ENCODE measurements around the gene TFEB. TPM values are rescaled to one million over a fixed set of nuclear protein-coding genes. Genes with fewer than 3 reads are reported as not detected.

TFEB gene
- total and polyA plus RNA-seq, 10 of the 15 experiments (the other 5 are each of a cell fraction or from before 2014, with no cell fraction given) = 0.84 to 108 (median 60.8) TPM

DNA sequence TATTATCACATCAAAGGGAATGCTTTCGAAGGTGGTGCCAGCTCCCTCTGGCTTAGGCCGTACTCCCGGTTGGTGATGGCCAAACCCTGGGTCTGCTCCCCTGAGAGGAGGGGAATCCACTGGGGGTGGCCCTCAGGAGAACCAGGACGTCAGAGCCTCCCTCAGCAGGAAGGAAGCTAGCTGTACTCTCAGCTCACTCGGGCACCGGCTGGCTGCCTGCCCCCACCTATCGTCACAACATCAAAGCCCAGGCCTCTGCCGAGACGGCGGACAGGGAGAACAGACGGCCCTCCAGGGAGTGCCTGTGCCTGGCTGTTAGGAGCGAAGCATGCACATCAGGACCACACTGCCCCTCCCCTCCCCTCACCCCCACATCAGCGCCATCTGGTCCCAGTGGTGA, 20.9 kb upstream of the TFEB start (continued):
- TF ChIP-seq, protein P1, sequence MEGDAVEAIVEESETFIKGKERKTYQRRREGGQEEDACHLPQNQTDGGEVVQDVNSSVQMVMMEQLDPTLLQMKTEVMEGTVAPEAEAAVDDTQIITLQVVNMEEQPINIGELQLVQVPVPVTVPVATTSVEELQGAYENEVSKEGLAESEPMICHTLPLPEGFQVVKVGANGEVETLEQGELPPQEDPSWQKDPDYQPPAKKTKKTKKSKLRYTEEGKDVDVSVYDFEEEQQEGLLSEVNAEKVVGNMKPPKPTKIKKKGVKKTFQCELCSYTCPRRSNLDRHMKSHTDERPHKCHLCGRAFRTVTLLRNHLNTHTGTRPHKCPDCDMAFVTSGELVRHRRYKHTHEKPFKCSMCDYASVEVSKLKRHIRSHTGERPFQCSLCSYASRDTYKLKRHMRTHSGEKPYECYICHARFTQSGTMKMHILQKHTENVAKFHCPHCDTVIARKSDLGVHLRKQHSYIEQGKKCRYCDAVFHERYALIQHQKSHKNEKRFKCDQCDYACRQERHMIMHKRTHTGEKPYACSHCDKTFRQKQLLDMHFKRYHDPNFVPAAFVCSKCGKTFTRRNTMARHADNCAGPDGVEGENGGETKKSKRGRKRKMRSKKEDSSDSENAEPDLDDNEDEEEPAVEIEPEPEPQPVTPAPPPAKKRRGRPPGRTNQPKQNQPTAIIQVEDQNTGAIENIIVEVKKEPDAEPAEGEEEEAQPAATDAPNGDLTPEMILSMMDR (IDR thresholded peaks at IDR 0.05 in 2 of 3, conservative IDR thresholded peaks at IDR 0.05 in 1 of 3; ENCODE audit: control insufficient read depth in 2 of 3, extremely low read depth in 1 of 3, insufficient read depth in 1 of 3, low read depth in 3 of 3, low read length in 3 of 3) = no peak
- TF ChIP-seq NFYA (IDR thresholded peaks at IDR 0.05; ENCODE audit: borderline replicate concordance, low read depth, low read length) = no peak
- no peak for TF ChIP-seq RCOR1 (conservative IDR thresholded peaks at IDR 0.05; ENCODE audit: low read depth, low read length)
- TF ChIP-seq SMAD1 (IDR thresholded peaks at IDR 0.05; ENCODE audit: low read depth, partially characterized antibody) = no peak
- TF ChIP-seq, protein P2, sequence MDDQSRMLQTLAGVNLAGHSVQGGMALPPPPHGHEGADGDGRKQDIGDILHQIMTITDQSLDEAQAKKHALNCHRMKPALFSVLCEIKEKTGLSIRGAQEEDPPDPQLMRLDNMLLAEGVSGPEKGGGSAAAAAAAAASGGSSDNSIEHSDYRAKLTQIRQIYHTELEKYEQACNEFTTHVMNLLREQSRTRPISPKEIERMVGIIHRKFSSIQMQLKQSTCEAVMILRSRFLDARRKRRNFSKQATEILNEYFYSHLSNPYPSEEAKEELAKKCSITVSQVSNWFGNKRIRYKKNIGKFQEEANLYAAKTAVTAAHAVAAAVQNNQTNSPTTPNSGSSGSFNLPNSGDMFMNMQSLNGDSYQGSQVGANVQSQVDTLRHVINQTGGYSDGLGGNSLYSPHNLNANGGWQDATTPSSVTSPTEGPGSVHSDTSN (IDR thresholded peaks at IDR 0.05; ENCODE audit: insufficient replicate concordance, low read depth, low read length) = no peak
- TF ChIP-seq ZNF384 (IDR thresholded peaks at IDR 0.05; ENCODE audit: borderline replicate concordance, low read depth, low read length) = no peak

GRCh38 chr6:41755895-41756294, 20.5 kb upstream of the TFEB start:
- ChIA-PET POLR2A (no interaction called here), SMC1A (ENCODE audit: uncharacterized antibody, unreplicated experiment) (no interaction called here), CTCF (no interaction called here), RAD21 (ENCODE audit: unreplicated experiment) (no interaction called here)
- Histone ChIP-seq H3K36me3 (ENCODE audit: control insufficient read depth in 2 of 2, insufficient read depth in 2 of 2, low read length in 1 of 2) (no peaks in the 10 kb centered on the region), H3K4me2 (ENCODE audit: control insufficient read depth, insufficient read depth) (no peak overlapping the region), H3K79me2 (ENCODE audit: control insufficient read depth, insufficient read depth, low read length) (no peaks in the 10 kb centered on the region), H3K27ac (ENCODE audit: control insufficient read depth, insufficient read depth) (no peak overlapping the region), H4K20me1 (ENCODE audit: control insufficient read depth, insufficient read depth) (no peaks in the 10 kb centered on the region), H3K4me3 (no peak overlapping the region), H3K9ac (ENCODE audit: control insufficient read depth, insufficient read depth, low read length) (no peak overlapping the region), H3K4me1 (ENCODE audit: control insufficient read depth, insufficient read depth, low read length) (no peaks in the 10 kb centered on the region), H2AFZ (ENCODE audit: control insufficient read depth, low read depth, low read length) (no peak overlapping the region), H3K9me3 (replicated peaks; ENCODE audit: control insufficient read depth, insufficient read depth, low read length) (no peaks in the 10 kb centered on the region), H3K27me3 (replicated peaks in 1 of 2; ENCODE audit: control insufficient read depth in 2 of 2, insufficient read depth in 2 of 2, low read length in 1 of 2) (peaks cover 0 to 4% of the 10 kb centered on the region in 2 experiments; a peak in 2 of 4 replicates)
- DNase-seq (ENCODE audit: low read depth, low spot score) (no peak), FAIRE-seq (no peak), ATAC-seq (no peak)
- 24% methylated on average over 4 of the region's 4 CpGs for WGBS (ENCODE audit: insufficient coverage, insufficient replicate concordance, low lambda C conversion rate, missing lambda C conversion rate)
- intact Hi-C loops (cut with micrococcal nuclease; ENCODE audit: unreplicated experiment) = no loop called here
- TF ChIP-seq BMI1 (IDR thresholded peaks at IDR 0.05; ENCODE audit: borderline replicate concordance) = no peak
- no peak for TF ChIP-seq SP1 (IDR thresholded peaks at IDR 0.05; ENCODE audit: low read depth, low read length)
- TF ChIP-seq IKZF1 (conservative IDR thresholded peaks at IDR 0.05) = no peak
- no peak for TF ChIP-seq SMAD5 (IDR thresholded peaks at IDR 0.05; ENCODE audit: low read depth)
- TF ChIP-seq CHD4 (IDR thresholded peaks at IDR 0.05) = no peak
- TF ChIP-seq SMARCA5 (IDR thresholded peaks at IDR 0.05) = no peak
- TF ChIP-seq NFYB (IDR thresholded peaks at IDR 0.05; ENCODE audit: insufficient read depth, low read depth, low read length) = no peak
- no TSS peak for BruUV-seq (replicated peaks)
- in situ Hi-C loops (cut with MboI) = no loop called here

Data from GM12878 (cell line).